A673 (cell line): ENCODE measurements around the gene MORN1.

Experiments
- CTCF ChIP-seq: fragments of 300-800, 200-600 bp; sonication (generic); conservative IDR thresholded peaks from 2 replicates; pipeline ENCODE4 v1.5.1; 2017; ENCODE audit warnings: low read depth, mild to moderate bottlenecking, antibody characterized with exemption, low read length, moderate library complexity, mixed read lengths
- EZH2 ChIP-seq: fragments of 200-600 bp; sonication (generic); IDR thresholded peaks from 2 replicates; pipeline ENCODE4 v1.6.1; 2017; ENCODE audit warnings: borderline replicate concordance, low read depth, mild to moderate bottlenecking, mixed read lengths, antibody characterized with exemption, low read length; ENCODE audit not compliant: poor library complexity, severe bottlenecking

GRCh38 chr1:2375923-2376260, 15.5 kb downstream of the MORN1 start:
- TF ChIP-seq CTCF (no peak), EZH2 (no peak)
